ENCODE measurements around the gene FBXO41. TPM values are rescaled to one million over a fixed set of nuclear protein-coding genes. Genes with fewer than 3 reads are reported as not detected.

The FBXO41 gene
- total and polyA plus RNA-seq, 9 of the 15 experiments (the other 6 are each of a cell fraction or from before 2014, with no cell fraction given), result 0.21 to 8.2 (median 3.5) TPM

- FAIRE-seq, result no peak
- TF ChIP-seq MCM2 (IDR thresholded peaks at IDR 0.05; ENCODE audit: low read depth) (no peak), SP1 (CRISPR knock-in tag; IDR thresholded peaks at IDR 0.05) (no peak), TSC22D4 (tag; IDR thresholded peaks at IDR 0.05) (no peak), EWSR1 (IDR thresholded peaks at IDR 0.05; ENCODE audit: borderline replicate concordance, low read depth, partially characterized antibody) (no peak), STAG1 (CRISPR knock-in tag; IDR thresholded peaks at IDR 0.05; ENCODE audit: borderline replicate concordance) (no peak), MBD1 (CRISPR knock-in tag; IDR thresholded peaks at IDR 0.05) (no peak), ARID1B (IDR thresholded peaks at IDR 0.05) (no peak), RBM14 (IDR thresholded peaks at IDR 0.05; ENCODE audit: borderline replicate concordance, insufficient read depth, low read depth, low read length) (no peak), CHAMP1 (IDR thresholded peaks at IDR 0.05) (no peak), STAT5A (IDR thresholded peaks at IDR 0.05; ENCODE audit: borderline replicate concordance, low read length) (no peak), ETV1 (tag; conservative IDR thresholded peaks at IDR 0.05; ENCODE audit: low read depth) (no peak), ZNF695 (CRISPR knock-in tag; IDR thresholded peaks at IDR 0.05) (no peak), PHB (CRISPR knock-in tag; IDR thresholded peaks at IDR 0.05) (no peak), DMBX1 (CRISPR knock-in tag; IDR thresholded peaks at IDR 0.05; ENCODE audit: borderline replicate concordance) (no peak), ZFX (CRISPR knock-in tag; IDR thresholded peaks at IDR 0.05) (no peak), ZNF311 (CRISPR knock-in tag; IDR thresholded peaks at IDR 0.05) (no peak), NCOA6 (IDR thresholded peaks at IDR 0.05) (no peak)
- ChIA-PET POLR2A (interaction anchor here (1.1 kb wide), 1 partner anchor 37 kb away, joined by 3 read pairs; no protein-coding TSS in a partner anchor), CTCF (ENCODE audit: low intra/inter-chr PET ratio) (no interaction called here)
- BruUV-seq (replicated peaks), result no TSS peak
- Histone ChIP-seq H3K79me2 (ENCODE audit: control insufficient read depth, insufficient read depth, low read length) (no peaks in the 10 kb centered on the region), H3K27ac (ENCODE audit: extremely low read depth, low read depth, low read length) (no peak overlapping the region), H3K27me3 (ENCODE audit: control insufficient read depth in 2 of 2, insufficient read depth in 2 of 2, low read length in 2 of 2) (peaks cover 0 to 3% of the 10 kb centered on the region in 2 experiments; a peak in 1 of 5 replicates), H3K9me1 (ENCODE audit: control insufficient read depth, insufficient read depth, low read length) (no peaks in the 10 kb centered on the region), H3K4me1 (replicated peaks in 1 of 2; ENCODE audit: control insufficient read depth in 2 of 2, insufficient read depth in 2 of 2, low read length in 2 of 2) (peaks cover 2 to 9% of the 10 kb centered on the region in 2 experiments; a peak in 2 of 5 replicates), H3K4me2 (ENCODE audit: insufficient read depth, low read length) (no peak overlapping the region), H3K9ac (ENCODE audit: insufficient read depth in 1 of 2, low read depth in 2 of 2, low read length in 2 of 2) (no peak overlapping the region), H3K36me3 (ENCODE audit: control insufficient read depth, insufficient read depth, low read length) (peaks cover 6% of the 10 kb centered on the region; the same call in 1 of the 3 replicates), H3K4me3 (no peak overlapping the region), H3K9me3 (replicated peaks; ENCODE audit: control insufficient read depth, insufficient read depth, low read depth, low read length) (no peaks in the 10 kb centered on the region), H4K20me1 (replicated peaks; ENCODE audit: control insufficient read depth, insufficient read depth, low read length) (peaks cover 3% of the 10 kb centered on the region; the same call in 1 of the 2 replicates), H2AFZ (ENCODE audit: low read depth, low read length) (no peak overlapping the region)
- intact Hi-C loops (cut with micrococcal nuclease), result loop anchor here (5.0 kb wide), 1 partner anchor 177 kb away; no protein-coding TSS in a partner anchor
- DNase-seq (ENCODE audit: extremely low read depth in 1 of 4, low spot score in 3 of 4), result no peak
- 51% methylated on average over 14 of the region's 15 CpGs for WGBS (ENCODE audit: insufficient coverage, low coverage, missing lambda C conversion rate)
- ATAC-seq, result no peak
- in situ Hi-C loops (cut with MboI), result no loop called here
Measured at GRCh38 chr2:73264332-73264606, 20.0 kb downstream of the FBXO41 start.
